HEK293 (cell line): Measurements from ENCODE around the gene ZNF644.
A peak's percentile ranks its signal among the peaks of the same experiment; 100 is the strongest.

Source experiments
- CTCF ChIA-PET: fragments of 350-600 bp; formaldehyde crosslinking; extraction: SDS; loops from one replicate; lab custom pipeline; 2021; ENCODE audit warnings: antibody characterized with exemption; lab: Yijun Ruan, JAX
- POLR2A ChIA-PET: fragments of 300-600 bp; formaldehyde crosslinking; extraction: SDS; loops from one replicate; lab custom pipeline; 2020; ENCODE audit warnings: antibody characterized with exemption, inconsistent platforms; lab: Yijun Ruan, JAX
- H3K27ac ChIP-seq: fragments of 200-500 bp; sonication (Bioruptor generic); 2 replicates; pipeline ENCODE4 v1.5.1; 2014; ENCODE audit warnings: low read depth, low read length, control low read depth, inconsistent platforms; ENCODE audit errors: extremely low read depth
- H3K36me3 ChIP-seq, 2 experiments: fragments of 200-500 bp in 1 of 2; sonication (Bioruptor generic) in 1 of 2; 1 replicate in 1 of 2; 2 replicates in 1 of 2; pipeline ENCODE4 v1.5.1; 2014 to 2017; ENCODE audit warnings: inconsistent platforms in 2 of 2, low read length in 2 of 2; ENCODE audit not compliant: control insufficient read depth in 2 of 2, insufficient read depth in 1 of 2
- H3K4me1 ChIP-seq: fragments of 200-500 bp; sonication (Bioruptor generic); 2 replicates; pipeline ENCODE4 v1.5.1; 2014; ENCODE audit warnings: mild to moderate bottlenecking, low read length, inconsistent platforms; ENCODE audit not compliant: control insufficient read depth, insufficient read depth
- H3K4me3 ChIP-seq: 2 replicates; pipeline ENCODE4 v1.5.1; 2011; ENCODE audit warnings: low read depth, mild to moderate bottlenecking, control low read depth, low read length, moderate library complexity
- H3K9me3 ChIP-seq: fragments of 200-500 bp; sonication (Bioruptor generic); 2 replicates; pipeline ENCODE4 v1.5.1; 2014; ENCODE audit warnings: low read depth, low read length, inconsistent platforms; ENCODE audit not compliant: control insufficient read depth, insufficient read depth
- BCL11B ChIP-seq: fragments of 450-650 bp; formaldehyde crosslinking; IDR thresholded peaks from 2 replicates; pipeline ENCODE4 v1.5.1; 2016; ENCODE audit warnings: low read depth, missing biosample characterization, missing genetic modification characterization
- BCL6B ChIP-seq: fragments of 450-650 bp; formaldehyde crosslinking; IDR thresholded peaks from 2 replicates; pipeline ENCODE4 v1.5.1; 2017; ENCODE audit warnings: missing biosample characterization, missing genetic modification characterization
- EGR2 ChIP-seq: fragments of 450-650 bp; formaldehyde crosslinking; IDR thresholded peaks from 2 replicates; pipeline ENCODE4 v1.5.1; 2016; ENCODE audit warnings: low read depth, missing biosample characterization, missing genetic modification characterization
- HOXC10 ChIP-seq: sonication (generic); formaldehyde crosslinking; IDR thresholded peaks from 2 replicates; pipeline ENCODE4 v1.8.1; 2023; ENCODE audit warnings: mild to moderate bottlenecking, missing genetic modification reagents
- KLF9 ChIP-seq: fragments of 450-650 bp; formaldehyde crosslinking; IDR thresholded peaks from 2 replicates; pipeline ENCODE4 v1.5.1; 2016; ENCODE audit warnings: missing biosample characterization, missing genetic modification characterization, low read depth
- OVOL3 ChIP-seq: fragments of 450-650 bp; formaldehyde crosslinking; IDR thresholded peaks from 2 replicates; pipeline ENCODE4 v1.5.1; 2016; ENCODE audit warnings: missing biosample characterization, missing genetic modification characterization
- ZBTB17 ChIP-seq: fragments of 450-650 bp; formaldehyde crosslinking; IDR thresholded peaks from 2 replicates; pipeline ENCODE4 v1.5.1; 2016; ENCODE audit warnings: missing biosample characterization, missing genetic modification characterization
- ZBTB8A ChIP-seq: fragments of 450-650 bp; formaldehyde crosslinking; IDR thresholded peaks from 2 replicates; pipeline ENCODE4 v1.5.1; 2016; ENCODE audit warnings: missing biosample characterization, missing genetic modification characterization
- ZFHX2 ChIP-seq: fragments of 450-650 bp; formaldehyde crosslinking; conservative IDR thresholded peaks from 2 replicates; pipeline ENCODE4 v1.5.1; 2016; ENCODE audit warnings: missing biosample characterization, missing genetic modification characterization
- ZFP3 ChIP-seq: fragments of 450-650 bp; formaldehyde crosslinking; IDR thresholded peaks from 2 replicates; pipeline ENCODE4 v1.5.1; 2016; ENCODE audit warnings: low read depth, missing biosample characterization, missing genetic modification characterization
- ZFP37 ChIP-seq: fragments of 450-650 bp; formaldehyde crosslinking; IDR thresholded peaks from 2 replicates; pipeline ENCODE4 v1.5.1; 2016; ENCODE audit warnings: missing biosample characterization, missing genetic modification characterization
- ZNF133 ChIP-seq: fragments of 450-650 bp; formaldehyde crosslinking; IDR thresholded peaks from 2 replicates; pipeline ENCODE4 v1.5.1; 2016; ENCODE audit warnings: missing biosample characterization, missing genetic modification characterization
- ZNF138 ChIP-seq: fragments of 450-650 bp; formaldehyde crosslinking; IDR thresholded peaks from 2 replicates; pipeline ENCODE4 v1.5.1; 2016; ENCODE audit warnings: missing biosample characterization, missing genetic modification characterization, borderline replicate concordance
- ZNF274 ChIP-seq, 2 experiments: fragments of 200-500 bp in 1 of 2; fragments of 450-650 bp in 1 of 2; sonication (Bioruptor generic) in 1 of 2; formaldehyde crosslinking in 1 of 2; IDR thresholded peaks; 2 replicates each; pipeline versions ENCODE4 v1.5.1 to v1.6.1; 2014 to 2016; ENCODE audit warnings: borderline replicate concordance in 1 of 2, inconsistent platforms in 1 of 2, low read length in 1 of 2, missing biosample characterization in 1 of 2, missing genetic modification characterization in 1 of 2
- ZNF416 ChIP-seq: fragments of 450-650 bp; formaldehyde crosslinking; IDR thresholded peaks from 2 replicates; pipeline ENCODE4 v1.5.1; 2016; ENCODE audit warnings: missing biosample characterization, missing genetic modification characterization
- ZNF449 ChIP-seq: fragments of 450-650 bp; formaldehyde crosslinking; IDR thresholded peaks from 2 replicates; pipeline ENCODE4 v1.5.1; 2017; ENCODE audit warnings: missing biosample characterization, mild to moderate bottlenecking, missing genetic modification characterization, moderate library complexity
- ZNF555 ChIP-seq: fragments of 450-650 bp; formaldehyde crosslinking; conservative IDR thresholded peaks from 2 replicates; pipeline ENCODE4 v1.5.1; 2017; ENCODE audit warnings: missing biosample characterization, mild to moderate bottlenecking, missing genetic modification characterization, inconsistent platforms
- ZNF558 ChIP-seq: fragments of 450-650 bp; formaldehyde crosslinking; IDR thresholded peaks from 2 replicates; pipeline ENCODE4 v1.5.1; 2016; ENCODE audit warnings: missing biosample characterization, missing genetic modification characterization
- ZNF596 ChIP-seq: fragments of 450-650 bp; IDR thresholded peaks from 2 replicates; pipeline ENCODE4 v1.5.0; 2018; ENCODE audit warnings: missing biosample characterization, mild to moderate bottlenecking, missing genetic modification characterization, moderate library complexity
- ZNF701 ChIP-seq: fragments of 450-650 bp; formaldehyde crosslinking; IDR thresholded peaks from 2 replicates; pipeline ENCODE4 v1.5.1; 2016; ENCODE audit warnings: missing biosample characterization, missing genetic modification characterization
- ZNF768 ChIP-seq: fragments of 450-650 bp; formaldehyde crosslinking; IDR thresholded peaks from 2 replicates; pipeline ENCODE4 v1.5.1; 2018; ENCODE audit warnings: missing biosample characterization, mild to moderate bottlenecking, missing genetic modification characterization
- TF ChIP-seq, protein P1 (sequence below): fragments of 450-650 bp; formaldehyde crosslinking; IDR thresholded peaks from 2 replicates; pipeline ENCODE4 v1.5.1; 2016; ENCODE audit warnings: missing biosample characterization, missing genetic modification characterization

Gene ZNF644

DNA sequence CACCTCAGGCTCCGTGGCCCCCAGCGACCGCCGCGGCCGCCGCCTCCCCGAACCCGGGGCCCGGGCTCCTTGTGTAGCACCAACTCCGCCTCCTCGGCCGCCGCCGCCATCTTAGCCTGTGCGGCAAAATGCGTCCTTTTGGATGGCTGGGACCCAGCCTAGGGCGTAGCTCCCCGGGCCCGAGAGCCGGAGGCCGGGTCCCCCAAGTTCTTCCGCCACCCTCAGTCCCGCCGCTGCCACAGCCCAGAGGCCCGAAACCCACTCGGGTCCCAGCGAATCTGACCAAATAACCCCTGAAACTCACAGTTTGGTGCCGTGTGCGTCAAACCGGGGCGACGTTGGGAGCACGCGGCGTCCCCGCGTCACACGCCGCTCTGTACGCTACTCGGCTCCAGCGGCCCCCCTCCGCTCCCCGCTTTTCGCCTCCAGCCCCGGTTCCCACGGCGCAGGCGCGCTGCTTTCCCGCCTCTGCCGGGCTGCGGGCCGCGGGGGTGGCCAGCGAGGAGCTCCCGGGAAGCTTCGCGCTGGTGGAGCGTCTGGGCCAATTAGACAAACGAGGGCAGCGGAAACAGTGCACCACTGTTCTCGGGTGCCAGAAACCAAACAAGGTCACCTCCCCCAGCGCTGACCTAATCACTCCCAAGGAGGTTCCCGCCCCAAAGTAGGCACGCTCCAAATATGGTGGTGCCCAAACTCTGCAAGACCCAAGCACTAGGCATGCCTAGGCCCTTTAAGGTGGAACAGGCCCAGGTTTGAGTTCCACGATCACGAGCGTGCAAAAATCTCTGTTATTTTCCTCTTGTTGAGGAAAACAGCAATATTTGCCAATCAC, at the start of gene ZNF644 (continued):
- TF ChIP-seq, protein P1, sequence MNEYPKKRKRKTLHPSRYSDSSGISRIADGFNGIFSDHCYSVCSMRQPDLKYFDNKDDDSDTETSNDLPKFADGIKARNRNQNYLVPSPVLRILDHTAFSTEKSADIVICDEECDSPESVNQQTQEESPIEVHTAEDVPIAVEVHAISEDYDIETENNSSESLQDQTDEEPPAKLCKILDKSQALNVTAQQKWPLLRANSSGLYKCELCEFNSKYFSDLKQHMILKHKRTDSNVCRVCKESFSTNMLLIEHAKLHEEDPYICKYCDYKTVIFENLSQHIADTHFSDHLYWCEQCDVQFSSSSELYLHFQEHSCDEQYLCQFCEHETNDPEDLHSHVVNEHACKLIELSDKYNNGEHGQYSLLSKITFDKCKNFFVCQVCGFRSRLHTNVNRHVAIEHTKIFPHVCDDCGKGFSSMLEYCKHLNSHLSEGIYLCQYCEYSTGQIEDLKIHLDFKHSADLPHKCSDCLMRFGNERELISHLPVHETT (tag by site-specific recombination): peak; percentile 49; the same call in 1 of the 2 replicates

DNA sequence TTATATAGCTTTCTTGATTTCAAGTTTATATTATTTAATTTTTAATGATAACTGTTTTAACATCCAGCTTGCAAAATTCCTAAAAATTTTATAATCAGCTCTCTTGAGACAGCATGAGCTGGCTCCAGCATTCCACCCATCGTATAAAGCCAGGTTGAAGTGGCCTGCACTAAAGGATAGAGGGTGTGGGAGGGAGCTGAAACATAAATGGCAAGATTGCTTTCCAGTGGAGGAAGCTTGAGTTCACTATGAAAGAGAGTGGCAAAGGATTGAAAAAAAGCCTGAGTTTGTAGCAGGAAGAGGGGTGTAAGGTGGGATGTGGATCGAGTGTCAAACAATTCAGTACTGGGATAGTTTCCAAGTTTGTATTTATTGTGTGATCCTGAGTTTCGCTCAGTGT, 48.5 kb upstream of the ZNF644 start:
- no peaks in the 10 kb centered on the region for H3K4me1 ChIP-seq
- H3K27ac ChIP-seq: no peak overlapping the region
- ChIA-PET CTCF (interaction anchor here (1.0 to 1.8 kb wide), 2 partner anchors 95 to 937 kb away, joined by 3 to 7 read pairs; no protein-coding TSS in a partner anchor), POLR2A (no interaction called here)
- H3K4me3 ChIP-seq: no peak overlapping the region
- no peaks in the 10 kb centered on the region for H3K36me3 ChIP-seq
- TF ChIP-seq BCL11B (tag by site-specific recombination) (no peak), ZFHX2 (tag by site-specific recombination) (peak; percentile 36), ZBTB17 (peak; percentile 44)
- no peaks in the 10 kb centered on the region for H3K9me3 ChIP-seq

- POLR2A ChIA-PET: no interaction called here
Measured at GRCh38 chr1:91066538-91066937, 44.7 kb upstream of the ZNF644 start.

More at GRCh38 chr1:91066538-91066937, 44.7 kb upstream of the ZNF644 start:
- no peak overlapping the region for H3K27ac ChIP-seq
- H3K9me3 ChIP-seq: no peaks in the 10 kb centered on the region
- no peaks in the 10 kb centered on the region for H3K36me3 ChIP-seq
- no peak overlapping the region for H3K4me3 ChIP-seq
- CTCF ChIA-PET: interaction anchor here (0.9 to 1.0 kb wide), 2 partner anchors 13 to 98 kb away, joined by 3 read pairs; no protein-coding TSS in a partner anchor
- H3K4me1 ChIP-seq: no peaks in the 10 kb centered on the region
- TF ChIP-seq ZNF133 (tag by site-specific recombination): no peak
- no peak for TF ChIP-seq BCL6B (tag by site-specific recombination)
- TF ChIP-seq ZNF596 (tag by site-specific recombination): no peak
- no peak for TF ChIP-seq ZNF416 (tag by site-specific recombination)
- TF ChIP-seq EGR2 (tag by site-specific recombination): no peak
- no peak for TF ChIP-seq ZBTB8A (tag by site-specific recombination)
- no peak for TF ChIP-seq ZFP3 (tag by site-specific recombination)
- no peak for TF ChIP-seq ZNF449 (tag by site-specific recombination)
- no peak for TF ChIP-seq ZNF274 (IDR thresholded peaks at IDR 0.05; ENCODE audit: low read length)
- TF ChIP-seq ZNF274 (tag by site-specific recombination; IDR thresholded peaks at IDR 0.05; ENCODE audit: borderline replicate concordance): no peak
- TF ChIP-seq OVOL3: no peak
- TF ChIP-seq ZNF558 (tag by site-specific recombination): no peak
- TF ChIP-seq KLF9 (tag by site-specific recombination): no peak
- TF ChIP-seq ZNF555 (tag by site-specific recombination): no peak
- TF ChIP-seq ZFP37 (tag by site-specific recombination): no peak
- TF ChIP-seq ZNF138 (tag by site-specific recombination): no peak
- TF ChIP-seq, protein P1 (tag by site-specific recombination): no peak
- no peak for TF ChIP-seq ZNF768 (tag by site-specific recombination)
- no peak for TF ChIP-seq ZNF701 (tag by site-specific recombination)
- TF ChIP-seq HOXC10 (CRISPR knock-in tag): no peak
